IPS-18a (cell line): ENCODE results near the gene TBC1D16.

Experiments
- H3K27ac ChIP-seq: one replicate; pipeline ENCODE4 v1.5.1; 2013; ENCODE audit warnings: low read length
- H3K27me3 ChIP-seq: one replicate; pipeline ENCODE4 v1.6.1; 2013; ENCODE audit warnings: mild to moderate bottlenecking, low read length; ENCODE audit not compliant: control insufficient read depth, insufficient read depth
- H3K36me3 ChIP-seq: one replicate; pipeline ENCODE4 v1.6.1; 2013; ENCODE audit warnings: low read depth, low read length; ENCODE audit not compliant: control insufficient read depth
- H3K4me1 ChIP-seq: one replicate; pipeline ENCODE4 v1.6.1; 2013; ENCODE audit warnings: low read depth, low read length; ENCODE audit not compliant: control insufficient read depth
- H3K4me3 ChIP-seq: one replicate; pipeline ENCODE4 v1.5.1; 2013; ENCODE audit warnings: low read length
- H3K9ac ChIP-seq: one replicate; pipeline ENCODE4 v1.6.1; 2013; ENCODE audit warnings: mild to moderate bottlenecking, low read length, moderate library complexity
- H3K9me3 ChIP-seq: one replicate; pipeline ENCODE4 v1.6.1; 2013; ENCODE audit warnings: low read depth, low read length; ENCODE audit not compliant: control insufficient read depth

TBC1D16 gene

DNA sequence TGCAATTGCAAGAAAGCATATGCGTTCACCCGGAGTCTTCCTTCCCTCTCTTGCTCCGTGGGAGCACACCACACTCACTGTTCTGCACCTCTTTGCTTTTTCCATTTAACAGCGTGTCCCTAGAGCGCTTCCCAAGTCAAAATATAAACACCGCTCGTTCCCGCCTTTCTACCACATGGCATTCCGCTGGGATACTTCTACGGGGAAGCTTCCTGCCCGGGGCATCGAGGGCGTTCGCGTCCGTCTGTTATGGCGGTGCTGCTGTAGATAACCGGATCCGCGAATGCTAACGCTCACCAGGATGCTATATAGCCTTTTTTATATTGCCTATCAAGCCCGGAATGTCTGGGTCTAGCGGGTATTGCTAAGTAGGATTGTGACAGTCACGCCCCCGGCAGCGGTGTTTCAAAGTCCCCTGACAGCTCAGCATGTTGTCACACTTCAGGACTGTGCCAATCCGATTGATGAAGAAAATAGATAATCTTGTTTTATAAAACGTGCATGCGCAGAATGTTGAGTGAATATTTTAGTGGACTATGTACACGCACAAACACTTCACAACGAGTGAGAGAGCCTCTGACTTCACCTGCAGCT, 31.8 kb upstream of the TBC1D16 start:
- no peak overlapping the region for H3K4me3 ChIP-seq
- H3K27ac ChIP-seq = no peak overlapping the region
- no peaks in the 10 kb centered on the region for H3K27me3 ChIP-seq
- H3K4me1 ChIP-seq = peaks cover 9% of the 10 kb centered on the region
- H3K9me3 ChIP-seq = no peaks in the 10 kb centered on the region
- H3K9ac ChIP-seq = no peak overlapping the region
- H3K36me3 ChIP-seq = no peaks in the 10 kb centered on the region

DNA sequence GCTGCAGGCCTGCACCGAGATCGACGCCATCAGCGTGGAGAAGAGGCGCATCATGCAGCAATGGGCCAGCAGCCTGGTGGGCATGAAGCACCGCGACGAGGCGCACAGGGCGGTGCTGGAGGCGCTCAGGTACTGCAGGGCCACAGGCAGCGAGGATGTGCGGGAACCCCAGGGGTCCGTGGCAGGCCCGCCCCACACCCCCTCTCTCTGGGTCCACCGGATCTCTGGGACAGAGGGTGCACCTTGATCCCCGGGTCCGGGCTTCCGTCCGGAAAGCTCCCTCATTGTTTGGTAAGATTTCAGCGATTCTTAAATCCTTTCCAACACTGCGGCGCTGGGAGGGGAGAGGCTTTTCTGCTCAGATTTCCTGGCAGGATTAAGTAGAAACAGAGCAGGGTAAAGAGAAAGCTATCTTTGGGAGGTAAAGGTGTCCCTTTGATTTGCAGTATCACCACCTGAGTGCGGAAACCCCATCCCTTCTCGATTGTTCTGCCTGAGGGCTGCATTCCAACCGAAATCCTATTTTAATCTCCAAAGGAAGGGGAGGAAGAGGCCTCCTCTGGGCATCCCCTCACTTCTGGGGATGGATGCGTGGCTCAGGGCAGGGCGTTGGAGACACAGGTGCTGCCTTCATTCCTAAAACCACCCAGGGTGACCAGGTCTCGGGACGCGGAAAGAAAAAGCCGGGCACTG, 30.0 kb upstream of the TBC1D16 start:
- Histone ChIP-seq H3K27ac (no peak overlapping the region), H3K4me1 (peaks cover 9% of the 10 kb centered on the region), H3K4me3 (no peak overlapping the region), H3K36me3 (no peaks in the 10 kb centered on the region), H3K9ac (peak overlapping the region; percentile 22), H3K9me3 (no peaks in the 10 kb centered on the region), H3K27me3 (no peaks in the 10 kb centered on the region)

DNA sequence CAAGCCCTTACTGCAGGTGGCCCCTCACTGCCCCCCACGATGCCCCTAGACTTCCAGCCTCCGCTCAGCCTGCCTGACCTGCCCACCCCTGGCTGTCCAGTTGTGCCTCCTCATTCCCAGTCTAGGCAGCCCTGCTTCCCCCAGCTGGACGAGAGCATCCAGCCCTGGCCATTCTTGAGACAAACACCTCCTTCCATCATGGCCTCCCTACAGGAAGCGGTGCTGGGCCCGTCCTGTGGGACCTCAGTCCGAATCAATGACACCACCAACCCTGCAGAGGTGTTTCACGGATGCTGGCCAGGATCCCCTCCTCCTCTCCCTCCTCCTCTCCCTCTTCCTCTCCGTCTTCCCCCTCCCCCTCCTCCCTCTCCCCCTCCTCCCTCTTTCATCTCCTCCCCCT, 29.0 kb upstream of the TBC1D16 start:
- no peaks in the 10 kb centered on the region for H3K9me3 ChIP-seq
- H3K9ac ChIP-seq = no peak overlapping the region
- no peaks in the 10 kb centered on the region for H3K27me3 ChIP-seq
- H3K4me1 ChIP-seq = peaks cover 9% of the 10 kb centered on the region
- no peak overlapping the region for H3K4me3 ChIP-seq
- no peaks in the 10 kb centered on the region for H3K36me3 ChIP-seq
- H3K27ac ChIP-seq = no peak overlapping the region

GRCh38 chr17:80063830-80064585, 28.3 kb upstream of the TBC1D16 start:
- Histone ChIP-seq H3K4me1 (peaks cover 9% of the 10 kb centered on the region), H3K4me3 (no peak overlapping the region), H3K9ac (no peak overlapping the region), H3K27ac (no peak overlapping the region), H3K36me3 (no peaks in the 10 kb centered on the region), H3K9me3 (no peaks in the 10 kb centered on the region), H3K27me3 (no peaks in the 10 kb centered on the region)

- no peaks in the 10 kb centered on the region for H3K36me3 ChIP-seq
- no peaks in the 10 kb centered on the region for H3K27me3 ChIP-seq
- H3K4me3 ChIP-seq = no peak overlapping the region
- H3K27ac ChIP-seq = no peak overlapping the region
- peaks cover 9% of the 10 kb centered on the region for H3K4me1 ChIP-seq
- no peaks in the 10 kb centered on the region for H3K9me3 ChIP-seq
- no peak overlapping the region for H3K9ac ChIP-seq
These were observed 25.7 kb upstream of the TBC1D16 start for GRCh38 chr17:80061421-80061820.

GRCh38 chr17:80060644-80061043, 25.0 kb upstream of the TBC1D16 start:
- H3K27ac ChIP-seq = no peak overlapping the region
- H3K4me3 ChIP-seq = no peak overlapping the region
- H3K36me3 ChIP-seq = no peaks in the 10 kb centered on the region
- H3K4me1 ChIP-seq = peaks cover 5% of the 10 kb centered on the region
- no peaks in the 10 kb centered on the region for H3K9me3 ChIP-seq
- H3K27me3 ChIP-seq = no peaks in the 10 kb centered on the region
- no peak overlapping the region for H3K9ac ChIP-seq

GRCh38 chr17:80058311-80058955, 22.8 kb upstream of the TBC1D16 start:
- no peak overlapping the region for H3K9ac ChIP-seq
- H3K27ac ChIP-seq = no peak overlapping the region
- no peaks in the 10 kb centered on the region for H3K27me3 ChIP-seq
- H3K4me1 ChIP-seq = peaks cover 3% of the 10 kb centered on the region
- no peak overlapping the region for H3K4me3 ChIP-seq
- no peaks in the 10 kb centered on the region for H3K9me3 ChIP-seq
- H3K36me3 ChIP-seq = no peaks in the 10 kb centered on the region

GRCh38 chr17:80055597-80055996, 19.9 kb upstream of the TBC1D16 start:
- no peaks in the 10 kb centered on the region for H3K27me3 ChIP-seq
- peaks cover 3% of the 10 kb centered on the region for H3K4me1 ChIP-seq
- H3K4me3 ChIP-seq = no peak overlapping the region
- no peak overlapping the region for H3K27ac ChIP-seq
- H3K9ac ChIP-seq = no peak overlapping the region
- H3K9me3 ChIP-seq = no peaks in the 10 kb centered on the region
- H3K36me3 ChIP-seq = no peaks in the 10 kb centered on the region

DNA sequence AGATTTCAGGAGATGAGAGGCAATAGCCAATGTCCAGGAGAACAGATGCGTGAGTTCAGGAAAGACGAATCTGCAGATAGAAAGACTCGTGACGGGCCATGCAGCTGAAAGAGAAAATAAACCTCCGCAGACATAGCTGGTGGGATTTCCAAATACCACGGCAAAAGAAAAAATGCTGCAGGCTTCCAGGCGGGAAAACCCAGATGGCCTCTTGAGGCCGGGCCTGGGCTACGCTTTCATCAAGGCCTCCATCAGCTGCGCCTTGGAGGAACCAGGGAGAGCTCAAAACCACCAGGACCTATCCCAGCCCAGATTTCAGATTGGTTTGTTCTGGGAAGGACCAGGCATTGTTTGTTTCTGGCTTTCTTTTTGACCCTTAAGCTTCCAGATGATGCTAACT, 17.4 kb upstream of the TBC1D16 start:
- peaks cover 3% of the 10 kb centered on the region for H3K4me1 ChIP-seq
- no peak overlapping the region for H3K27ac ChIP-seq
- H3K9me3 ChIP-seq = no peaks in the 10 kb centered on the region
- H3K27me3 ChIP-seq = no peaks in the 10 kb centered on the region
- no peaks in the 10 kb centered on the region for H3K36me3 ChIP-seq
- no peak overlapping the region for H3K9ac ChIP-seq
- no peak overlapping the region for H3K4me3 ChIP-seq

DNA sequence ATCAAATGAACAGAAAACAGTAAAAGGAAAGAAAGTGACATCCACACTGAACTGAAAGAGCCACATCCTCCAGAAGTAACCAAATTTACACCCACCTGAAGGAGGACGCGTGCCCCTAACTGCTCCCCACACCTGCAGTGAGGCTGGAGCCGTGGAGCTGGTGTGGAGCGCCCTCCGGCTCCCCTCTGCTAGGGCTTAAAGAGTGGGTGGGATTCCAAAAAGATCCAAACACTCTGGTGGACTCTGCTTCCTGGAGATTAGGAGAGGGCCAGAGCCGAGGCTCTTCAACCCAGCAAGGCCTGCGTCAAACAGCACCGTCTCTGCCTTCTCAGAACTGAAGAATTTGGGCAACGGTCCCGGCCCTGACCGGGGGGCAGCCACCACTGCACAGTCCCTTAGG, 16.0 kb upstream of the TBC1D16 start:
- Histone ChIP-seq H3K4me1 (peaks cover 3% of the 10 kb centered on the region), H3K27ac (no peak overlapping the region), H3K9ac (no peak overlapping the region), H3K4me3 (no peak overlapping the region), H3K27me3 (no peaks in the 10 kb centered on the region), H3K9me3 (no peaks in the 10 kb centered on the region), H3K36me3 (no peaks in the 10 kb centered on the region)

- no peaks in the 10 kb centered on the region for H3K27me3 ChIP-seq
- no peaks in the 10 kb centered on the region for H3K9me3 ChIP-seq
- H3K4me1 ChIP-seq = peaks cover 3% of the 10 kb centered on the region
- H3K9ac ChIP-seq = no peak overlapping the region
- no peak overlapping the region for H3K4me3 ChIP-seq
- H3K36me3 ChIP-seq = no peaks in the 10 kb centered on the region
- no peak overlapping the region for H3K27ac ChIP-seq
These were observed 15.0 kb upstream of the TBC1D16 start for GRCh38 chr17:80050706-80051105.
